H1 (cell line): ENCODE results near the gene FAM240A. TPM values are rescaled to one million over a fixed set of nuclear protein-coding genes. Genes with fewer than 3 reads are reported as not detected.
A peak's percentile ranks its signal among the peaks of the same experiment; 100 is the strongest.

Experiments
- CTCF ChIA-PET: fragments of 300-600 bp; sonication (Branson Sonifier 250); formaldehyde crosslinking; loops from one replicate; lab custom pipeline; 2021; ENCODE audit not compliant: partially characterized antibody; lab: Charles Lee
- POLR2A ChIA-PET: fragments of 300-600 bp; sonication (Branson Sonifier 250); formaldehyde crosslinking; loops from one replicate; lab custom pipeline; 2021; ENCODE audit warnings: inconsistent platforms; ENCODE audit not compliant: partially characterized antibody; lab: Charles Lee
- DNase-seq, 2 experiments: peaks; one replicate each; pipeline versions ENCODE4 v3.0.0 to v3.0.0-alpha.2; 2010 to 2022; ENCODE audit warnings: low spot score in 2 of 2, low read depth in 1 of 2, mixed read lengths in 1 of 2
- FAIRE-seq: peaks from 2 replicates; lab custom pipeline; 2011; peaks lifted over from hg19 to GRCh38; lab: Jason Lieb, UNC
- H2AFZ ChIP-seq: 2 replicates; pipeline ENCODE4 v1.8.1; 2012; ENCODE audit warnings: low read length, inconsistent platforms
- H2AK5ac ChIP-seq: 2 replicates; pipeline ENCODE4 v1.6.1; 2013; ENCODE audit warnings: low read depth, low read length
- H2BK120ac ChIP-seq: replicated peaks from 2 replicates; pipeline ENCODE3; 2013; ENCODE audit warnings: low read depth, low read length, inconsistent platforms
- H2BK12ac ChIP-seq: 2 replicates; pipeline ENCODE4 v1.6.1; 2013; ENCODE audit warnings: low read depth, low read length
- H2BK15ac ChIP-seq: 2 replicates; pipeline ENCODE4 v1.6.1; 2013; ENCODE audit warnings: low read length
- H2BK20ac ChIP-seq: 2 replicates; pipeline ENCODE4 v1.6.1; 2013; ENCODE audit warnings: low read length
- H2BK5ac ChIP-seq: 2 replicates; pipeline ENCODE4 v1.6.1; 2013; ENCODE audit warnings: low read depth, low read length
- H3K14ac ChIP-seq: 2 replicates; pipeline ENCODE4 v1.6.1; 2013; ENCODE audit warnings: inconsistent platforms; ENCODE audit not compliant: insufficient read length
- H3K18ac ChIP-seq: 2 replicates; pipeline ENCODE4 v1.6.1; 2013; ENCODE audit warnings: low read length; ENCODE audit errors: extremely low read depth
- H3K23ac ChIP-seq: 2 replicates; pipeline ENCODE4 v1.6.1; 2013; ENCODE audit warnings: inconsistent platforms; ENCODE audit not compliant: insufficient read length
- H3K23me2 ChIP-seq: 2 replicates; pipeline ENCODE4 v1.6.1; 2013; ENCODE audit warnings: low read depth, low read length
- H3K27ac ChIP-seq: 2 replicates; pipeline ENCODE4 v1.6.1; 2011; ENCODE audit warnings: low read depth, low read length, inconsistent platforms
- H3K27me3 ChIP-seq, 4 experiments: replicated peaks in 1 of 4; 1 replicate in 1 of 4; 2 replicates in 3 of 4; pipeline versions ENCODE4 v1.6.1 to v1.8.1; 2011 to 2013; ENCODE audit warnings: low read length in 3 of 4, mild to moderate bottlenecking in 3 of 4, inconsistent platforms in 2 of 4, mixed read lengths in 2 of 4, moderate library complexity in 1 of 4; ENCODE audit not compliant: control insufficient read depth in 3 of 4, insufficient read depth in 3 of 4; ENCODE audit errors: extremely low read depth in 1 of 4
- H3K36me3 ChIP-seq, 4 experiments: 2 replicates each; pipeline versions ENCODE4 v1.6.1 to v1.8.1; 2011 to 2013; ENCODE audit warnings: mild to moderate bottlenecking in 4 of 4, low read length in 3 of 4, moderate library complexity in 2 of 4, control low read depth in 1 of 4, inconsistent platforms in 1 of 4; ENCODE audit not compliant: insufficient read depth in 4 of 4, control insufficient read depth in 2 of 4
- H3K4ac ChIP-seq: replicated peaks from 2 replicates; pipeline ENCODE3; 2013; ENCODE audit warnings: low read length, low read depth, mixed read lengths, inconsistent platforms; ENCODE audit not compliant: insufficient read length
- H3K4me1 ChIP-seq, 4 experiments: replicated peaks in 1 of 4; 1 replicate in 1 of 4; 2 replicates in 3 of 4; pipeline versions ENCODE4 v1.6.1 to v1.8.1; 2011 to 2013; ENCODE audit warnings: low read length in 3 of 4, inconsistent platforms in 2 of 4, mixed read lengths in 1 of 4; ENCODE audit not compliant: insufficient read depth in 4 of 4, control insufficient read depth in 3 of 4
- H3K4me2 ChIP-seq, 2 experiments: 2 replicates each; pipeline versions ENCODE4 v1.6.1 to v1.8.1; 2011 to 2013; ENCODE audit warnings: low read depth in 2 of 2, low read length in 2 of 2, control low read depth in 1 of 2, inconsistent platforms in 1 of 2, mild to moderate bottlenecking in 1 of 2; ENCODE audit not compliant: insufficient read depth in 1 of 2
- H3K4me3 ChIP-seq, 4 experiments: fragments of 200-600, 300-600 bp in 1 of 4; sonication (generic), shearing (Covaris generic), sonication (Bioruptor Twin) in 1 of 4; 2 replicates each; pipeline versions ENCODE4 v1.5.1 to v1.8.1; 2011 to 2016; ENCODE audit warnings: low read length in 4 of 4, low read depth in 3 of 4, control low read depth in 2 of 4, inconsistent platforms in 2 of 4, mild to moderate bottlenecking in 2 of 4, mixed read lengths in 1 of 4, moderate library complexity in 1 of 4; ENCODE audit not compliant: insufficient read depth in 2 of 4; ENCODE audit errors: extremely low read depth in 1 of 4
- H3K56ac ChIP-seq: replicated peaks from 2 replicates; pipeline ENCODE3; 2013; ENCODE audit warnings: low read depth, mild to moderate bottlenecking, mixed read lengths, low read length, inconsistent platforms; ENCODE audit not compliant: insufficient read length
- H3K79me1 ChIP-seq: 2 replicates; pipeline ENCODE4 v1.6.1; 2013; ENCODE audit warnings: low read depth, low read length, control low read depth
- H3K79me2 ChIP-seq, 2 experiments: 2 replicates each; pipeline versions ENCODE4 v1.6.1 to v1.8.1; 2012 to 2013; ENCODE audit warnings: low read length in 2 of 2, mild to moderate bottlenecking in 2 of 2, inconsistent platforms in 1 of 2; ENCODE audit not compliant: insufficient read depth in 2 of 2, control insufficient read depth in 1 of 2
- H3K9ac ChIP-seq, 4 experiments: replicated peaks in 1 of 4; 1 replicate in 1 of 4; 2 replicates in 3 of 4; pipeline versions ENCODE4 v1.6.1 to v1.8.1; 2011 to 2013; ENCODE audit warnings: low read depth in 3 of 4, low read length in 3 of 4, control low read depth in 2 of 4, mild to moderate bottlenecking in 2 of 4, moderate library complexity in 2 of 4, inconsistent platforms in 1 of 4; ENCODE audit errors: extremely low read depth in 1 of 4
- H3K9me3 ChIP-seq, 2 experiments: 2 replicates each; pipeline versions ENCODE4 v1.6.1 to v1.8.1; 2012 to 2013; ENCODE audit warnings: mild to moderate bottlenecking in 2 of 2, moderate library complexity in 2 of 2, control low read depth in 1 of 2, inconsistent platforms in 1 of 2, low read depth in 1 of 2, low read length in 1 of 2, mixed read lengths in 1 of 2; ENCODE audit not compliant: insufficient read depth in 2 of 2
- H4K20me1 ChIP-seq, 2 experiments: replicated peaks in 1 of 2; 2 replicates each; pipeline versions ENCODE3 to v1.8.1; 2011 to 2013; ENCODE audit warnings: inconsistent platforms in 2 of 2, low read length in 2 of 2, mild to moderate bottlenecking in 1 of 2; ENCODE audit not compliant: insufficient read depth in 2 of 2, control insufficient read depth in 1 of 2
- H4K5ac ChIP-seq: 2 replicates; pipeline ENCODE4 v1.6.1; 2013; ENCODE audit warnings: low read length, low read depth, mixed read lengths, inconsistent platforms; ENCODE audit not compliant: insufficient read length
- H4K8ac ChIP-seq: 2 replicates; pipeline ENCODE4 v1.8.0; 2013; ENCODE audit warnings: mild to moderate bottlenecking, moderate library complexity, low read length, inconsistent platforms; ENCODE audit not compliant: insufficient read depth; ENCODE audit errors: extremely low read depth
- H4K91ac ChIP-seq: replicated peaks from 2 replicates; pipeline ENCODE3; 2013; ENCODE audit warnings: low read length, mixed read lengths, inconsistent platforms; ENCODE audit not compliant: insufficient read length
- EGR1 ChIP-seq: IDR thresholded peaks from 2 replicates; pipeline ENCODE4 v1.6.1; 2011; ENCODE audit warnings: low read depth, low read length, borderline replicate concordance
- KDM1A ChIP-seq: fragments of 200-600, 300-600 bp; sonication (generic); IDR thresholded peaks from 2 replicates; pipeline ENCODE4 v1.7.1; 2016; ENCODE audit warnings: mild to moderate bottlenecking, low read length, borderline replicate concordance
- WGBS, 2 experiments: shearing (Covaris generic) in 1 of 2; methylation state at CpG; one replicate each; pipeline versions ENCODE4 v1.1.6 to v1.1.7; 2013 to 2015; ENCODE audit warnings: low lambda C conversion rate in 2 of 2, mixed read lengths in 2 of 2, inconsistent platforms in 1 of 2, low coverage in 1 of 2, missing lambda C conversion rate in 1 of 2; ENCODE audit not compliant: insufficient replicate concordance in 2 of 2, insufficient coverage in 1 of 2, insufficient read length in 1 of 2; ENCODE audit errors: extremely low coverage in 1 of 2, missing lambda C conversion rate in 1 of 2; 5-methylcytosine and 5-hydroxymethylcytosine counted together
- polyA plus RNA-seq, 7 experiments: library from polyadenylated mRNA; depleted of rRNA in 3 of 7; stranded (reverse) in 5 of 7; unstranded in 2 of 7; fragments of >200 nt in 5 of 7; fragments of 200-250 nt in 2 of 7; gene quantifications; 1 replicate in 5 of 7; 2 replicates in 1 of 7; 4 replicates in 1 of 7; pipeline versions ENCODE4 v1.2.1 to v1.2.3, GENCODE V29; 2011 to 2013; ENCODE audit warnings: missing spikeins in 2 of 7, mixed read lengths in 2 of 7
- total RNA-seq: library from RNA; stranded (reverse); fragmentation: NEBNext Ultra II Directional; extraction: Animal tissue kit (Norgen Biotek cat#: 25700); gene quantifications from 2 replicates; pipeline ENCODE4 v1.2.1, GENCODE V29; 2021

Gene FAM240A
- total and polyA plus RNA-seq, 2 of the 8 experiments (the other 6 are each of a cell fraction or from before 2014, with no cell fraction given), result 0.08 TPM; not detected in 1

DNA sequence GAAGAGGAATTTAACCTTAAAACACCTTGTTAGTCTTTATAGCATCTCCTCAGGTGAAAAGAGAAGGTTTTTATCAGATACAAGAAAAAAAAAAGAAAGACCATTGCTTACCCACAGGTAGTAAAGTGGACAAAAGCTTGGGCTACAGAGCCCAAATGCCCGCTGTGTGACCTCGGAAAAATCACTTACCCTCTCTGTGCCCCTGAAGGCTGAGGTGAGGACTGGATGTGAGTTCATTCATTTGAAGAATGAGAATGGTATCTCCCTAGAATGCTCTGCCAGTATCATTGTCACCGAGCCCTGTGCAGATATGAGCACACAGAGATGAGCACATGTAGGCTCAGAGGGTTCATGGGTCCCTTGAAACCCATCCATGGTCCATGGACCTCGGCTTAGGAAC is 17.6 kb upstream of the FAM240A start:
- no peak overlapping the region for H4K8ac ChIP-seq
- no peak for FAIRE-seq
- H3K4me2 ChIP-seq, result no peak overlapping the region
- no peaks in the 10 kb centered on the region for H3K23me2 ChIP-seq
- 0 out of 2 replicates have a peak overlapping the region, but pooled peaks have one; percentile 1 for H2BK20ac ChIP-seq
- no peak overlapping the region for H3K4ac ChIP-seq
- H3K4me1 ChIP-seq, result peaks cover 5 to 10% (median 9%) of the 10 kb centered on the region in 4 experiments; a peak in 5 of 7 replicates
- H4K20me1 ChIP-seq, result no peaks in the 10 kb centered on the region
- no peak overlapping the region for H3K18ac ChIP-seq
- H3K27ac ChIP-seq, result no peak overlapping the region
- no peak overlapping the region for H3K56ac ChIP-seq
- peaks cover 16 to 27% of the 10 kb centered on the region in 2 experiments; a peak in 3 of 4 replicates for H3K9me3 ChIP-seq
- 0 out of 2 replicates have a peak overlapping the region, but pooled peaks have one; percentile 30 for H2BK5ac ChIP-seq
- no peak for DNase-seq
- no peak overlapping the region for H3K23ac ChIP-seq
- no peak overlapping the region for H3K9ac ChIP-seq
- H3K36me3 ChIP-seq, result no peaks in the 10 kb centered on the region
- H2AFZ ChIP-seq, result no peak overlapping the region
- no peaks in the 10 kb centered on the region for H3K79me1 ChIP-seq
- H3K27me3 ChIP-seq, result 0 out of 7 replicates have a peak, but pooled peaks cover 0 to 3% (median 0%) of the 10 kb centered on the region in 4 experiments
- no peak overlapping the region for H4K5ac ChIP-seq
- no peak overlapping the region; the same call in 1 of the 2 replicates for H2BK15ac ChIP-seq
- no peak for TF ChIP-seq EGR1
- TF ChIP-seq KDM1A, result peak; percentile 71; the same call in 1 of the 2 replicates
- no peak overlapping the region; the same call in 1 of the 2 replicates for H2AK5ac ChIP-seq
- no peak overlapping the region for H4K91ac ChIP-seq
- no peaks in the 10 kb centered on the region for H3K79me2 ChIP-seq
- WGBS, 2 experiments, result 92% methylated on average over 4 of the region's 4 CpGs; no CpG with 5 or more reads in 1 of the 2 experiments
- H3K14ac ChIP-seq, result no peak overlapping the region
- POLR2A ChIA-PET, result interaction anchor here (1.5 to 7.6 kb wide), 3 partner anchors 9 to 19 kb away, joined by 4 to 85 read pairs (median 6); no protein-coding TSS in a partner anchor
- H3K4me3 ChIP-seq, result no peak overlapping the region
- CTCF ChIA-PET, result interaction anchor here (0.6 to 2.4 kb wide), 4 partner anchors 10 to 227 kb away, joined by 3 to 16 read pairs (median 4); no protein-coding TSS in a partner anchor
- 0 out of 2 replicates have a peak overlapping the region, but pooled peaks have one; percentile 78 for H2BK12ac ChIP-seq
- no peak overlapping the region for H2BK120ac ChIP-seq
